Vagina (tissue), 2 donors: Measurements from ENCODE around the gene TWNK.

ENCODE experiments used
- POLR2A ChIP-seq, 2 donors: fragments of 450-650 bp; IDR thresholded peaks; one replicate each; pipeline ENCODE4 v1.6.1; 2017; ENCODE audit warnings: antibody characterized with exemption in 2 of 2, mild to moderate bottlenecking in 2 of 2, moderate library complexity in 2 of 2
- POLR2AphosphoS5 ChIP-seq, 2 donors: sonication (generic); formaldehyde crosslinking; IDR thresholded peaks; one replicate each; pipeline ENCODE4 v1.9.0; 2017; ENCODE audit warnings: antibody characterized with exemption in 2 of 2, mild to moderate bottlenecking in 2 of 2, low read depth in 1 of 2; ENCODE audit not compliant: insufficient read depth in 1 of 2
- TF ChIP-seq, protein P1 (sequence below), 3 experiments: fragments of 450-650 bp in 2 of 3; fragments of 200-600 bp in 1 of 3; sonication (generic) in 1 of 3; IDR thresholded peaks; one replicate each; pipeline ENCODE4 v1.5.1; 2017 to 2019; ENCODE audit warnings: antibody characterized with exemption in 3 of 3, mild to moderate bottlenecking in 2 of 3, moderate library complexity in 2 of 3

DNA sequence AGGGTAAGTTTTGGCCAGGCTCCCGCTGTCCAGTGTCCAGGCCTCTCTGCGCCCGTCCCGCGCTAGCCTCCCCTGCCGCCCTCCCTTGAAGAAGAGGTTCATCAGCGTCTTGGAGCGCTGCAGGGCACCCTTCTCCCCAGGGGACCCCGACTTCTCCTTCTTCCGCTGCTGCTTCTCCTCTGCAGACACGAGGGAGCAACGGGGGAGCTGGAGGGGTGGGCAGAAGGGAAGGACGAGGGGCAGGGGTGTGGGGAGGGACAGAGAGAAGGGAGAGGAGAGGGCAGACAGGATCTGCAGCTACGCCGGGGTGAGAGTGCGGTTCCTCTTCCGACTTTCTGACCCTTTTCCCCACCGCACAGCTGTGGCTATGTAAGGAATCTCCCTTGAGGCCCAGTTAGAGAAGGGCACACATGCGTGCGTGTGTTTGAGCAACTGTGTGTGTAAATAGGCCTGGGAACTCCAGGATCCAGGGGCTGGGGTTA, 30.8 kb downstream of the TWNK start:
- TF ChIP-seq, protein P1, sequence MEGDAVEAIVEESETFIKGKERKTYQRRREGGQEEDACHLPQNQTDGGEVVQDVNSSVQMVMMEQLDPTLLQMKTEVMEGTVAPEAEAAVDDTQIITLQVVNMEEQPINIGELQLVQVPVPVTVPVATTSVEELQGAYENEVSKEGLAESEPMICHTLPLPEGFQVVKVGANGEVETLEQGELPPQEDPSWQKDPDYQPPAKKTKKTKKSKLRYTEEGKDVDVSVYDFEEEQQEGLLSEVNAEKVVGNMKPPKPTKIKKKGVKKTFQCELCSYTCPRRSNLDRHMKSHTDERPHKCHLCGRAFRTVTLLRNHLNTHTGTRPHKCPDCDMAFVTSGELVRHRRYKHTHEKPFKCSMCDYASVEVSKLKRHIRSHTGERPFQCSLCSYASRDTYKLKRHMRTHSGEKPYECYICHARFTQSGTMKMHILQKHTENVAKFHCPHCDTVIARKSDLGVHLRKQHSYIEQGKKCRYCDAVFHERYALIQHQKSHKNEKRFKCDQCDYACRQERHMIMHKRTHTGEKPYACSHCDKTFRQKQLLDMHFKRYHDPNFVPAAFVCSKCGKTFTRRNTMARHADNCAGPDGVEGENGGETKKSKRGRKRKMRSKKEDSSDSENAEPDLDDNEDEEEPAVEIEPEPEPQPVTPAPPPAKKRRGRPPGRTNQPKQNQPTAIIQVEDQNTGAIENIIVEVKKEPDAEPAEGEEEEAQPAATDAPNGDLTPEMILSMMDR (IDR thresholded peaks at IDR 0.05) = no peak
- TF ChIP-seq POLR2AphosphoS5 (IDR thresholded peaks at IDR 0.05; ENCODE audit: insufficient read depth in 1 of 2, low read depth in 1 of 2) = no peak
- TF ChIP-seq POLR2A (IDR thresholded peaks at IDR 0.05) = no peak
